HepG2 (cell line): ENCODE results near the gene BRMS1. TPM values are rescaled to one million over a fixed set of nuclear protein-coding genes. Genes with fewer than 3 reads are reported as not detected.

Experiments used
- ATAC-seq: fragments of 200-7000 bp; cut with Tn5 transposase; 3 replicates; pipeline ENCODE4 v1.9.1; 2020; ENCODE audit warnings: mild to moderate bottlenecking, moderate library complexity
- BruUV-seq: library from RNA; stranded (reverse); fragments of 400-500 nt; replicated peaks from 2 replicates; lab custom pipeline; 2021; lab: Mats Ljungman, UMichigan
- CTCF ChIA-PET: fragments of 300-600 bp; formaldehyde crosslinking; extraction: SDS; loops from one replicate; lab custom pipeline; 2021; ENCODE audit warnings: low total read pairs, inconsistent platforms, low intra/inter-chr PET ratio; lab: Yijun Ruan, JAX
- POLR2A ChIA-PET: fragments of 350-600 bp; sonication (Branson Sonifier 250); formaldehyde crosslinking; loops from one replicate; lab custom pipeline; 2020; ENCODE audit warnings: antibody characterized with exemption, inconsistent platforms; lab: Yijun Ruan, JAX
- DNase-seq: peaks from one replicate; pipeline ENCODE4 v3.0.0-alpha.2; 2015; ENCODE audit warnings: low spot score
- FAIRE-seq: peaks from 3 replicates; lab custom pipeline; 2011; peaks lifted over from hg19 to GRCh38; lab: Jason Lieb, UNC
- H2AFZ ChIP-seq: one replicate; pipeline ENCODE4 v1.6.1; 2011; ENCODE audit warnings: low read length, inconsistent platforms
- H3K27ac ChIP-seq: fragments of 300-600 bp; 3 replicates; pipeline ENCODE4 v1.8.0; 2011; ENCODE audit warnings: mixed run types, mild to moderate bottlenecking, mixed read lengths, low read length, inconsistent platforms; ENCODE audit not compliant: insufficient read depth; ENCODE audit errors: extremely low read length
- H3K27me3 ChIP-seq, 2 experiments: fragments of 200-600 bp in 1 of 2; 2 replicates in 1 of 2; 3 replicates in 1 of 2; pipeline versions ENCODE4 v1.6.0 to v1.8.0; 2011; ENCODE audit warnings: low read length in 2 of 2, mild to moderate bottlenecking in 2 of 2, moderate library complexity in 2 of 2, inconsistent platforms in 1 of 2; ENCODE audit not compliant: insufficient read depth in 2 of 2, control insufficient read depth in 1 of 2
- H3K36me3 ChIP-seq, 2 experiments: fragments of 200-600 bp in 1 of 2; replicated peaks in 1 of 2; 2 replicates in 1 of 2; 3 replicates in 1 of 2; pipeline versions ENCODE4 v1.5.1 to v1.8.0; 2011; ENCODE audit warnings: low read length in 2 of 2, inconsistent platforms in 1 of 2; ENCODE audit not compliant: insufficient read depth in 2 of 2, control insufficient read depth in 1 of 2
- H3K4me1 ChIP-seq: 2 replicates; pipeline ENCODE4 v1.5.1; 2012; ENCODE audit warnings: low read length, inconsistent platforms; ENCODE audit not compliant: insufficient read depth
- H3K4me2 ChIP-seq: 2 replicates; pipeline ENCODE4 v1.6.0; 2011; ENCODE audit warnings: low read depth, low read length, inconsistent platforms
- H3K4me3 ChIP-seq, 3 experiments: fragments of 200-600 bp in 1 of 3; sonication (generic), shearing (Covaris generic) in 1 of 3; replicated peaks in 1 of 3; 2 replicates each; pipeline ENCODE4 v1.5.1; 2011 to 2016; ENCODE audit warnings: low read length in 3 of 3, inconsistent platforms in 2 of 3, low read depth in 2 of 3, mild to moderate bottlenecking in 2 of 3, control low read depth in 1 of 3, mixed read lengths in 1 of 3; ENCODE audit not compliant: insufficient read depth in 1 of 3
- H3K79me2 ChIP-seq: one replicate; pipeline ENCODE4 v1.6.1; 2011; ENCODE audit warnings: low read length, inconsistent platforms; ENCODE audit not compliant: insufficient read depth
- H3K9ac ChIP-seq: 2 replicates; pipeline ENCODE4 v1.6.0; 2011; ENCODE audit warnings: mild to moderate bottlenecking, low read depth, low read length, inconsistent platforms; ENCODE audit not compliant: insufficient read depth
- H3K9me3 ChIP-seq: 2 replicates; pipeline ENCODE4 v1.5.1; 2012; ENCODE audit warnings: mild to moderate bottlenecking, low read length
- H4K20me1 ChIP-seq: 2 replicates; pipeline ENCODE4 v1.6.0; 2011; ENCODE audit warnings: inconsistent platforms, mild to moderate bottlenecking, low read length, moderate library complexity; ENCODE audit not compliant: insufficient read depth
- HNF4G ChIP-seq, 2 experiments: sonication (generic) in 1 of 2; formaldehyde crosslinking in 1 of 2; IDR thresholded peaks; 2 replicates each; pipeline versions ENCODE4 v1.4.0 to v1.6.1; 2011 to 2020; ENCODE audit warnings: borderline replicate concordance in 2 of 2, low read depth in 2 of 2, mild to moderate bottlenecking in 2 of 2, low read length in 1 of 2, missing genetic modification reagents in 1 of 2, moderate library complexity in 1 of 2
- HNRNPUL1 ChIP-seq: fragments of 200-400 bp; formaldehyde crosslinking; IDR thresholded peaks from 2 replicates; pipeline ENCODE4 v1.6.1; 2017; ENCODE audit warnings: low read depth, mild to moderate bottlenecking, low read length, moderate library complexity
- MAFF ChIP-seq: IDR thresholded peaks from 2 replicates; pipeline ENCODE4 v1.6.1; 2011; ENCODE audit warnings: low read depth, low read length, improper control_type of control experiment
- MAFK ChIP-seq, 2 experiments: IDR thresholded peaks in 1 of 2; conservative IDR thresholded peaks in 1 of 2; 2 replicates each; pipeline ENCODE4 v1.6.1; 2011; ENCODE audit warnings: improper control_type of control experiment in 2 of 2, low read length in 2 of 2
- SATB2 ChIP-seq: sonication (generic); formaldehyde crosslinking; IDR thresholded peaks from 2 replicates; pipeline ENCODE4 v1.5.0; 2020; ENCODE audit warnings: missing genetic modification reagents
- ZNF12 ChIP-seq: sonication (generic); formaldehyde crosslinking; IDR thresholded peaks from 2 replicates; pipeline ENCODE4 v1.5.0; 2020; ENCODE audit warnings: missing genetic modification reagents
- ZNF143 ChIP-seq: sonication (generic); formaldehyde crosslinking; IDR thresholded peaks from 2 replicates; pipeline ENCODE4 v1.4.0; 2020; ENCODE audit warnings: missing genetic modification reagents
- ZNF24 ChIP-seq: fragments of 450-650 bp; IDR thresholded peaks from 2 replicates; pipeline ENCODE4 v1.6.1; 2017; ENCODE audit warnings: antibody characterized with exemption, mild to moderate bottlenecking
- ZNF720 ChIP-seq: sonication (generic); formaldehyde crosslinking; IDR thresholded peaks from 2 replicates; pipeline ENCODE4 v1.4.0; 2020; ENCODE audit warnings: missing genetic modification reagents
- ZNF784 ChIP-seq: sonication (generic); formaldehyde crosslinking; IDR thresholded peaks from 2 replicates; pipeline ENCODE4 v1.5.1; 2020; ENCODE audit warnings: missing genetic modification reagents, mild to moderate bottlenecking, borderline replicate concordance
- WGBS: methylation state at CpG from one replicate; pipeline ENCODE4 v1.1.6; 2017; ENCODE audit warnings: low lambda C conversion rate; 5-methylcytosine and 5-hydroxymethylcytosine counted together
- in situ Hi-C: cut with HindIII; loops from 2 replicates; pipeline ENCODE4 v1.10.0; 2017; ENCODE audit warnings: low pct_unique_long_range_greater_than_20kb; ENCODE audit not compliant: extremely low pct_ligation_motif_present
- intact Hi-C: fragments of 100-400 bp; cut with micrococcal nuclease; formaldehyde crosslinking; loops from one replicate; pipeline ENCODE4 v1.10.0; 2022; ENCODE audit not compliant: unreplicated experiment
- polyA plus RNA-seq, 8 experiments: library from polyadenylated mRNA; depleted of rRNA in 3 of 8; stranded (reverse) in 7 of 8; unstranded in 1 of 8; fragments of >200 nt; fragmentation: Illumina TruSeq in 4 of 8; extraction: Trizol in 4 of 8; gene quantifications; 2 replicates each; pipeline versions ENCODE4 v1.2.1 to v1.2.3, GENCODE V29; 2011 to 2016; ENCODE audit warnings: low read depth in 4 of 8, missing spikeins in 1 of 8, mixed read lengths in 1 of 8; ENCODE audit not compliant: insufficient read depth in 1 of 8
- total RNA-seq, 5 experiments: library from RNA; depleted of rRNA; stranded (reverse); fragments of >200 nt; fragmentation: Illumina TruSeq; extraction: Trizol; gene quantifications; 2 replicates each; pipeline ENCODE4 v1.2.3, GENCODE V29; 2016; ENCODE audit warnings: low read depth in 1 of 5
- TF ChIP-seq, protein P1 (sequence below): sonication (generic); formaldehyde crosslinking; IDR thresholded peaks from 2 replicates; pipeline ENCODE4 v1.9.0; 2021; ENCODE audit warnings: missing genetic modification reagents, borderline replicate concordance

Gene BRMS1
- total and polyA plus RNA-seq, 2 of the 13 experiments (the other 11 are each of a cell fraction or from before 2014, with no cell fraction given): 15.8 to 55.7 TPM

DNA sequence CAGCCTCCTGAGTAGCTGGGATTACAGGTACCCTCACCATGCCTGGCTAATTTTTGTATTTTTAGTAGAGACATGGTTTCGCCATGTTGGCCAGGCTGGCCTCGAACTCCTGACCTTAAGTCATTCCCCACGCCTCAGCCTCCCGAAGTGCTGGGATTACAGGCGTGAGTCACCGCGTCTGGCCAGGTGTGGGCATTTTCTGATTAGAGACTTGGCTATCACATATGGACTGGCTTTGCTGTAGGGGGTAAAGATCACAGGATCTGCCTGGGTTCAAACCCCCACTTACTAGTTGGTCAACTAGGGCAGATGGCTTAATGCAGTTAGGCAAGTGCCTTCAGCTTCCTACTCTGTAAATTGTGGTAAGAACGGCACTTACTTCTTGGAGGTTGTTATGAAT is 34.6 kb downstream of the BRMS1 start (continued):
- TF ChIP-seq HNF4G (IDR thresholded peaks at IDR 0.05; ENCODE audit: borderline replicate concordance, low read depth, low read length): no peak
- TF ChIP-seq HNF4G (CRISPR knock-in tag; IDR thresholded peaks at IDR 0.05; ENCODE audit: borderline replicate concordance, low read depth): no peak
- no peak for TF ChIP-seq ZNF784 (CRISPR knock-in tag)
- TF ChIP-seq ZNF12: no peak
- TF ChIP-seq HNRNPUL1: no peak
- TF ChIP-seq ZNF720 (CRISPR knock-in tag): no peak
- TF ChIP-seq ZNF143 (CRISPR knock-in tag): no peak
- no peak for TF ChIP-seq SATB2 (CRISPR knock-in tag)
- TF ChIP-seq, protein P1, sequence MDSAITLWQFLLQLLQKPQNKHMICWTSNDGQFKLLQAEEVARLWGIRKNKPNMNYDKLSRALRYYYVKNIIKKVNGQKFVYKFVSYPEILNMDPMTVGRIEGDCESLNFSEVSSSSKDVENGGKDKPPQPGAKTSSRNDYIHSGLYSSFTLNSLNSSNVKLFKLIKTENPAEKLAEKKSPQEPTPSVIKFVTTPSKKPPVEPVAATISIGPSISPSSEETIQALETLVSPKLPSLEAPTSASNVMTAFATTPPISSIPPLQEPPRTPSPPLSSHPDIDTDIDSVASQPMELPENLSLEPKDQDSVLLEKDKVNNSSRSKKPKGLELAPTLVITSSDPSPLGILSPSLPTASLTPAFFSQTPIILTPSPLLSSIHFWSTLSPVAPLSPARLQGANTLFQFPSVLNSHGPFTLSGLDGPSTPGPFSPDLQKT (CRISPR knock-in tag): no peak

DNA sequence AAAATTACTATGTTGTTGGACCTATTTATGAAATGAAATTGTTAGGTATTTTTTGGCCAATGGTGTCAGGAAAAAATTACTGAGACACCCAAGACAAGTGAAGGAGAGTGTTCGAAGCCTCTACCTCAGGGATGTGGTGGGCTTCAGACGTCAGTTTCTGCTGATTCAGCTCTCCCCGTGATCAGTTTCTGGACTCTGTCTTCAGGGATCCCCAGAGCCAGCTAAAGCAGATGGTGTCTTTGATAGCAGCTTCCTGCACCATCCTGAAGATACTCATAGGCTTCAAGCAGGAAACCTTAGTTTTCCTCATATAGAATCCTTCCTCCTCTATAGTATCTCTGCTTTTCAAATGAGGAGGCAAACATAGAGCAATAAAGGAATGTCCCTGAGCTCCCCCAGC is 35.4 kb downstream of the BRMS1 start:
- no peaks in the 10 kb centered on the region for H3K9me3 ChIP-seq
- DNase-seq (no peak), ATAC-seq (no peak), FAIRE-seq (no peak)
- in situ Hi-C loops (no loop called here), intact Hi-C loops (no loop called here)
- POLR2A ChIA-PET: interaction anchor here (1.2 to 5.2 kb wide), 2 partner anchors 9 to 22 kb away, joined by 4 to 121 read pairs; partner anchors contain the start of gene YIF1A
- no peak overlapping the region for H3K4me3 ChIP-seq
- H3K79me2 ChIP-seq: no peaks in the 10 kb centered on the region
- no peak overlapping the region for H3K27ac ChIP-seq
- no peak overlapping the region for H3K4me2 ChIP-seq
- no peaks in the 10 kb centered on the region for H3K36me3 ChIP-seq
- 18% methylated on average over 3 of the region's 3 CpGs for WGBS
- CTCF ChIA-PET: interaction anchor here (0.8 kb wide), 1 partner anchor 21 kb away, joined by 3 read pairs; the partner anchor contains the start of gene YIF1A
- TF ChIP-seq MAFF (peak; percentile 78), ZNF24 (no peak), MAFK (conservative IDR thresholded peaks at IDR 0.05 in 1 of 2, IDR thresholded peaks at IDR 0.05 in 1 of 2; ENCODE audit: low read length in 2 of 2) (peak; percentile 70 to 87)
- H3K9ac ChIP-seq: no peak overlapping the region
- H3K4me1 ChIP-seq: peaks cover 34% of the 10 kb centered on the region
- no TSS peak for BruUV-seq
- H4K20me1 ChIP-seq: no peaks in the 10 kb centered on the region
- H3K27me3 ChIP-seq: peaks cover 1 to 9% of the 10 kb centered on the region in 2 experiments; a peak in 1 of 5 replicates
- H2AFZ ChIP-seq: no peak overlapping the region
